HG03432 (cell line): ENCODE results near the gene CWF19L2.

Experiments
- ATAC-seq: cut with Tn5 transposase; IDR thresholded peaks from one replicate; pipeline ENCODE4 v1.9.1; 2021; ENCODE audit warnings: mild to moderate bottlenecking, moderate library complexity; ENCODE audit not compliant: unreplicated experiment

CWF19L2 gene

GRCh38 chr11:107316426-107316825 is 141.2 kb downstream of the CWF19L2 start:
- no peak for ATAC-seq

GRCh38 chr11:107307991-107308390 is 149.6 kb downstream of the CWF19L2 start:
- no peak for ATAC-seq

GRCh38 chr11:107301878-107302277 is 155.7 kb downstream of the CWF19L2 start:
- ATAC-seq, result no peak

GRCh38 chr11:107293677-107294344 is 163.8 kb downstream of the CWF19L2 start:
- no peak for ATAC-seq

- ATAC-seq, result no peak
Observed at GRCh38 chr11:107282195-107282594, 175.4 kb downstream of the CWF19L2 start.
